Neuronal stem cell (in vitro differentiated cells): ENCODE measurements around the gene TMEM51.
A peak's percentile ranks its signal among the peaks of the same experiment; 100 is the strongest.

Experiments
- DNase-seq: peaks from one replicate; pipeline ENCODE4 v3.0.0-alpha.2; 2013; ENCODE audit warnings: low spot score
- H2AFZ ChIP-seq: one replicate; pipeline ENCODE4 v1.6.1; 2013; ENCODE audit warnings: mild to moderate bottlenecking, low read length, inconsistent platforms
- H2AK5ac ChIP-seq: 2 replicates; pipeline ENCODE4 v1.6.1; 2013; ENCODE audit warnings: low read depth, mild to moderate bottlenecking, inconsistent platforms, low read length, moderate library complexity, mixed read lengths
- H2BK120ac ChIP-seq: 2 replicates; pipeline ENCODE4 v1.6.1; 2013; ENCODE audit warnings: low read depth, mild to moderate bottlenecking, inconsistent platforms, low read length, moderate library complexity, mixed read lengths
- H2BK12ac ChIP-seq: one replicate; pipeline ENCODE4 v1.6.1; 2013; ENCODE audit warnings: low read length, inconsistent platforms
- H2BK15ac ChIP-seq: 2 replicates; pipeline ENCODE4 v1.6.1; 2013; ENCODE audit warnings: mild to moderate bottlenecking, low read length, inconsistent platforms, mixed read lengths
- H2BK5ac ChIP-seq: one replicate; pipeline ENCODE4 v1.6.1; 2013; ENCODE audit warnings: inconsistent platforms, mild to moderate bottlenecking, low read length, moderate library complexity
- H3K14ac ChIP-seq: one replicate; pipeline ENCODE4 v1.6.1; 2013; ENCODE audit warnings: low read length, inconsistent platforms
- H3K18ac ChIP-seq: 2 replicates; pipeline ENCODE4 v1.6.1; 2013; ENCODE audit warnings: low read length, inconsistent platforms
- H3K23ac ChIP-seq: 2 replicates; pipeline ENCODE4 v1.6.1; 2013; ENCODE audit warnings: low read depth, mild to moderate bottlenecking, mixed read lengths, low read length, inconsistent platforms; ENCODE audit not compliant: poor library complexity
- H3K27ac ChIP-seq: replicated peaks from 3 replicates; pipeline ENCODE4 v1.5.1; 2013; ENCODE audit warnings: low read length, inconsistent platforms
- H3K27me3 ChIP-seq, 3 experiments: 2 replicates each; pipeline ENCODE4 v1.6.1; 2013; ENCODE audit warnings: low read length in 3 of 3, mild to moderate bottlenecking in 2 of 3, inconsistent platforms in 1 of 3, low read depth in 1 of 3, mixed read lengths in 1 of 3, moderate library complexity in 1 of 3; ENCODE audit not compliant: control insufficient read depth in 3 of 3, insufficient read depth in 3 of 3
- H3K36me3 ChIP-seq, 2 donors: replicated peaks in 1 of 2; 2 replicates each; pipeline ENCODE4 v1.6.1; 2013; ENCODE audit warnings: low read length in 2 of 2; ENCODE audit not compliant: control insufficient read depth in 2 of 2, insufficient read depth in 2 of 2
- H3K4ac ChIP-seq: 2 replicates; pipeline ENCODE4 v1.6.1; 2013; ENCODE audit warnings: inconsistent platforms, mild to moderate bottlenecking, low read length, moderate library complexity
- H3K4me1 ChIP-seq, 2 donors: 1 replicate in 1 of 2; 2 replicates in 1 of 2; pipeline ENCODE4 v1.6.1; 2013; ENCODE audit warnings: low read length in 2 of 2, low read depth in 1 of 2; ENCODE audit not compliant: control insufficient read depth in 2 of 2, insufficient read depth in 1 of 2
- H3K4me2 ChIP-seq: one replicate; pipeline ENCODE4 v1.6.1; 2013; ENCODE audit warnings: mild to moderate bottlenecking, low read length, inconsistent platforms; ENCODE audit not compliant: insufficient read depth, poor library complexity, severe bottlenecking
- H3K4me3 ChIP-seq, 2 donors: 2 replicates each; pipeline ENCODE4 v1.5.1; 2013; ENCODE audit warnings: low read length in 2 of 2, mild to moderate bottlenecking in 2 of 2, inconsistent platforms in 1 of 2, moderate library complexity in 1 of 2
- H3K79me1 ChIP-seq: one replicate; pipeline ENCODE4 v1.6.1; 2013; ENCODE audit warnings: low read depth, mild to moderate bottlenecking, inconsistent platforms, low read length, moderate library complexity
- H3K9ac ChIP-seq: one replicate; pipeline ENCODE4 v1.6.1; 2013; ENCODE audit warnings: mild to moderate bottlenecking, low read depth, low read length, inconsistent platforms; ENCODE audit not compliant: poor library complexity
- H3K9me3 ChIP-seq, 2 donors: replicated peaks in 1 of 2; 2 replicates each; pipeline versions ENCODE3 to v1.6.1; 2013; ENCODE audit warnings: low read length in 2 of 2, mild to moderate bottlenecking in 2 of 2, inconsistent platforms in 1 of 2, low read depth in 1 of 2, mixed read lengths in 1 of 2, moderate library complexity in 1 of 2; ENCODE audit not compliant: control insufficient read depth in 2 of 2, insufficient read depth in 1 of 2
- H4K8ac ChIP-seq: one replicate; pipeline ENCODE4 v1.6.1; 2013; ENCODE audit warnings: low read depth, mild to moderate bottlenecking, inconsistent platforms, low read length, moderate library complexity
- H4K91ac ChIP-seq: one replicate; pipeline ENCODE4 v1.6.1; 2013; ENCODE audit warnings: low read length, low read depth, mild to moderate bottlenecking, inconsistent platforms; ENCODE audit not compliant: poor library complexity
- WGBS, 2 donors: extraction: QIAGEN DNeasy Blood & Tissue Kit; methylation state at CpG; one replicate each; pipeline ENCODE4 v1.1.7; 2013; ENCODE audit warnings: missing lambda C conversion rate in 2 of 2, mixed read lengths in 1 of 2; ENCODE audit not compliant: insufficient read length in 2 of 2, insufficient replicate concordance in 1 of 2; ENCODE audit errors: extremely low coverage in 2 of 2; 5-methylcytosine and 5-hydroxymethylcytosine counted together

TMEM51 gene

GRCh38 chr1:15207829-15208429 is 54.4 kb downstream of the TMEM51 start:
- Histone ChIP-seq H3K9me3 (no peaks in the 10 kb centered on the region), H3K4ac (no peak overlapping the region), H3K4me2 (no peak overlapping the region), H2BK15ac (no peak overlapping the region), H3K4me3 (no peak overlapping the region), H3K79me1 (no peaks in the 10 kb centered on the region), H2BK12ac (no peak overlapping the region), H2AFZ (no peak overlapping the region), H3K14ac (no peak overlapping the region), H3K4me1 (peaks cover 25 to 33% of the 10 kb centered on the region in 2 donors), H4K8ac (no peak overlapping the region), H4K91ac (no peak overlapping the region), H2AK5ac (no peak overlapping the region), H2BK5ac (no peak overlapping the region), H3K36me3 (no peaks in the 10 kb centered on the region), H3K18ac (peak overlapping the region; percentile 21), H3K23ac (no peak overlapping the region), H3K27ac (no peak overlapping the region), H3K9ac (no peak overlapping the region), H3K27me3 (no peaks in the 10 kb centered on the region), H2BK120ac (no peak overlapping the region)
- WGBS, 2 donors, result no CpG with 5 or more reads among the region's 6 CpGs
- no peak for DNase-seq

GRCh38 chr1:15210651-15211375 is 57.3 kb downstream of the TMEM51 start:
- Histone ChIP-seq H3K79me1 (no peaks in the 10 kb centered on the region), H2AK5ac (no peak overlapping the region), H3K27ac (no peak overlapping the region), H2BK12ac (no peak overlapping the region), H3K4me2 (no peak overlapping the region), H4K8ac (no peak overlapping the region), H2BK15ac (no peak overlapping the region), H3K9ac (no peak overlapping the region), H3K4me1 (peaks cover 39 to 47% of the 10 kb centered on the region in 2 donors), H2BK120ac (no peak overlapping the region), H3K23ac (no peak overlapping the region), H3K14ac (no peak overlapping the region), H3K9me3 (no peaks in the 10 kb centered on the region), H3K18ac (no peak overlapping the region), H3K4me3 (no peak overlapping the region), H3K27me3 (no peaks in the 10 kb centered on the region), H2BK5ac (no peak overlapping the region), H2AFZ (no peak overlapping the region), H3K4ac (no peak overlapping the region), H3K36me3 (peaks cover 0 to 4% of the 10 kb centered on the region in 2 donors), H4K91ac (no peak overlapping the region)
- DNase-seq, result no peak
- WGBS, 2 donors, result no CpG with 5 or more reads among the region's 7 CpGs

GRCh38 chr1:15211424-15211823 is 57.9 kb downstream of the TMEM51 start:
- Histone ChIP-seq H3K79me1 (no peaks in the 10 kb centered on the region), H4K8ac (no peak overlapping the region), H3K4ac (no peak overlapping the region), H3K36me3 (peaks cover 0 to 4% of the 10 kb centered on the region in 2 donors), H3K27me3 (no peaks in the 10 kb centered on the region), H2BK120ac (no peak overlapping the region), H3K18ac (no peak overlapping the region), H2BK15ac (no peak overlapping the region), H2AFZ (no peak overlapping the region), H2AK5ac (no peak overlapping the region), H3K4me3 (no peak overlapping the region), H3K9me3 (no peaks in the 10 kb centered on the region), H3K9ac (no peak overlapping the region), H3K14ac (no peak overlapping the region), H3K4me2 (no peak overlapping the region), H3K27ac (no peak overlapping the region), H2BK12ac (no peak overlapping the region), H3K4me1 (peaks cover 34 to 41% of the 10 kb centered on the region in 2 donors), H4K91ac (no peak overlapping the region), H2BK5ac (no peak overlapping the region), H3K23ac (no peak overlapping the region)
- WGBS, 2 donors, result no CpG with 5 or more reads among the region's 3 CpGs
- DNase-seq, result no peak

GRCh38 chr1:15212216-15212953 is 58.8 kb downstream of the TMEM51 start:
- Histone ChIP-seq H3K14ac (no peak overlapping the region), H2BK5ac (peak overlapping the region; percentile 7), H3K27me3 (no peaks in the 10 kb centered on the region), H3K9ac (no peak overlapping the region), H3K9me3 (peaks cover 0 to 3% of the 10 kb centered on the region in 2 donors), H3K23ac (peak overlapping the region; percentile 0), H2BK120ac (no peak overlapping the region), H2BK12ac (peak overlapping the region; percentile 51), H3K4ac (no peak overlapping the region), H3K4me1 (peaks cover 24 to 31% of the 10 kb centered on the region in 2 donors), H2BK15ac (no peak overlapping the region), H3K27ac (peak overlapping the region; percentile 97), H4K8ac (peak overlapping the region; percentile 31), H3K4me3 (no peak overlapping the region), H4K91ac (peak overlapping the region; percentile 17), H3K4me2 (no peak overlapping the region), H2AK5ac (peak overlapping the region; percentile 30), H3K18ac (peak overlapping the region; percentile 92), H3K36me3 (peaks cover 0 to 4% of the 10 kb centered on the region in 2 donors), H2AFZ (no peak overlapping the region), H3K79me1 (no peaks in the 10 kb centered on the region)
- no CpG with 5 or more reads among the region's 17 CpGs for WGBS, 2 donors
- DNase-seq, result no peak
